Thyroid gland (tissue), 4 donors: ENCODE measurements around the gene CSF1R.

Experiments
- POLR2A ChIP-seq, 2 donors: fragments of 450-650 bp; IDR thresholded peaks; one replicate each; pipeline ENCODE4 v1.6.1; 2017; ENCODE audit warnings: antibody characterized with exemption in 2 of 2, mild to moderate bottlenecking in 2 of 2, moderate library complexity in 1 of 2
- TF ChIP-seq, protein P1 (sequence below), 6 experiments: fragments of 200-600 bp in 3 of 6; fragments of 450-650 bp in 3 of 6; sonication (generic) in 3 of 6; IDR thresholded peaks; one replicate each; pipeline ENCODE4 v1.5.1; 2016 to 2019; ENCODE audit warnings: antibody characterized with exemption in 6 of 6, mild to moderate bottlenecking in 2 of 6, inconsistent platforms in 1 of 6, moderate library complexity in 1 of 6

DNA sequence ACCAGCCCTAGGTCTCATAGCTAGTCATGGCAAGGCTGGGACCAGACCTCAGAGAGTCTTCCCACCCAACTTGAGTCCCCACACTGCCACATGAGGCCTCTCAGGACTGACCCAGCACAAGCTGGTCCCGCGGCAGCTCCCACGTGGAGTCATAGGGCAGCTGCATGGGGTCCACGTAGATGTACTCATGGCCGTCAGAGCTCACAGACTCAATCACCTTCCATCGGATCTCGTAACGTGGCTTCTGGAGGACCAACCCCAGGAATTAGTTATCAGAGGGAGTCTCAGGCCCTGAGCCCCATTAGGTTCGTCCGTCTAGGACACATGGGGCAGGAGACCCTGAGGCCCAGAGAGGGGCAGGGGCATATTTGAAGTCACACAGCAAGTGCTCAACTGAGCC, 39.0 kb upstream of the CSF1R start:
- TF ChIP-seq, protein P1, sequence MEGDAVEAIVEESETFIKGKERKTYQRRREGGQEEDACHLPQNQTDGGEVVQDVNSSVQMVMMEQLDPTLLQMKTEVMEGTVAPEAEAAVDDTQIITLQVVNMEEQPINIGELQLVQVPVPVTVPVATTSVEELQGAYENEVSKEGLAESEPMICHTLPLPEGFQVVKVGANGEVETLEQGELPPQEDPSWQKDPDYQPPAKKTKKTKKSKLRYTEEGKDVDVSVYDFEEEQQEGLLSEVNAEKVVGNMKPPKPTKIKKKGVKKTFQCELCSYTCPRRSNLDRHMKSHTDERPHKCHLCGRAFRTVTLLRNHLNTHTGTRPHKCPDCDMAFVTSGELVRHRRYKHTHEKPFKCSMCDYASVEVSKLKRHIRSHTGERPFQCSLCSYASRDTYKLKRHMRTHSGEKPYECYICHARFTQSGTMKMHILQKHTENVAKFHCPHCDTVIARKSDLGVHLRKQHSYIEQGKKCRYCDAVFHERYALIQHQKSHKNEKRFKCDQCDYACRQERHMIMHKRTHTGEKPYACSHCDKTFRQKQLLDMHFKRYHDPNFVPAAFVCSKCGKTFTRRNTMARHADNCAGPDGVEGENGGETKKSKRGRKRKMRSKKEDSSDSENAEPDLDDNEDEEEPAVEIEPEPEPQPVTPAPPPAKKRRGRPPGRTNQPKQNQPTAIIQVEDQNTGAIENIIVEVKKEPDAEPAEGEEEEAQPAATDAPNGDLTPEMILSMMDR (IDR thresholded peaks at IDR 0.05): no peak
- TF ChIP-seq POLR2A (IDR thresholded peaks at IDR 0.05): no peak
